Activated CD8-positive, alpha-beta memory T cell treated with anti-CD3 and anti-CD28 coated beads for 36 hours (primary cell): ENCODE data around the gene THOC6. TPM values are rescaled to one million over a fixed set of nuclear protein-coding genes. Genes with fewer than 3 reads are reported as not detected.

Source experiments
- CTCF ChIA-PET: fragments of 350-600 bp; sonication (Branson Sonifier 250); formaldehyde crosslinking; loops from one replicate; lab custom pipeline; 2021; ENCODE audit warnings: antibody characterized with exemption; lab: Charles Lee
- POLR2A ChIA-PET: fragments of 350-600 bp; sonication (Branson Sonifier 250); formaldehyde crosslinking; loops from one replicate; lab custom pipeline; 2021; ENCODE audit warnings: antibody characterized with exemption; lab: Charles Lee
- total RNA-seq, 2 experiments: library from RNA; stranded (reverse); gene quantifications; one replicate each; pipeline ENCODE4 v1.2.3, GENCODE V29; 2021

The THOC6 gene
- total RNA-seq, 2 experiments from 2014 or later = 54.7 to 56.8 TPM

DNA sequence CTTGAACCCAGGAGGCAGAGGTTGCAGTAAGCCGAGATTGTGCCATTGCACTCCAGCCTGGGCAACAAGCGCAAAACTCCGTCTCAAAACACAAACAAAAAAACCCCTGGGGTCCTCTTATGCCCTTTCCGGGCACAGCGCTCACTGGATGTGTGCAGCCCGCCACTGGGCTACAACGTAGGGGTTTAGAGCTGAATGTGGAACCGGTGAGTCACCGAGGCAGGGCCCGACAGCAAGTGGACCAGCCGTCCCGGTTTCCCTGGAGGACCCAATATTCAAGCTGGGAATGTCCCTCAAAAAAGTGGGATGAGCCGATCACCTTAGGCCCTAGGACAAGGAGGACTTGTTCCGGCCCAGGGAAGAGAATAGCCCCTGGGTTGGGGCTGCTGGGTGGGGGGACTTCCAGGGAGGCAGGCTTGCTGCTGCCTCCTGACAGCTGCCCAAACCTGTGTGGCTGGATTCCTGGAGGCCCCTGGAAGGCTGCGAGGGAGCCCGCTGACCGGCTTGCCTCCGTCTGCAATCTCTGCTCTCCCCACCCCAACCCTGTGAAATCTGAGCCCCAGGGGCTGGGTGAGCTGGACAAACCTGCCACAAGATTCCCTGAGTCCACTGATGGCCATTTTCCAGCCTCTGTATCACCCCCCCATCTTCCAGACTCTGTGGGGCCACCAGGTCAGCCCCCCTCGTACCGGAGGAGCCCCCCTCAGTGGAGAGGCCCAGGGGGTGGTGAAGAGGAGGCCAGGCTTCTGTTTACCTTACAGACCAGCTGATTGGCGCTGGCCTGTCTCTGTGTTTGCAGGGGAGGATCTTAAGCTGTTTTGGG, 14.1 kb upstream of the THOC6 start:
- POLR2A ChIA-PET = interaction anchor here (0.8 kb wide), 1 partner anchor 14 kb away, joined by 3 read pairs; no protein-coding TSS in a partner anchor
- CTCF ChIA-PET = interaction anchor here (0.7 to 7.2 kb wide), 2 partner anchors 20 to 60 kb away, joined by 3 to 73 read pairs; no protein-coding TSS in a partner anchor

DNA sequence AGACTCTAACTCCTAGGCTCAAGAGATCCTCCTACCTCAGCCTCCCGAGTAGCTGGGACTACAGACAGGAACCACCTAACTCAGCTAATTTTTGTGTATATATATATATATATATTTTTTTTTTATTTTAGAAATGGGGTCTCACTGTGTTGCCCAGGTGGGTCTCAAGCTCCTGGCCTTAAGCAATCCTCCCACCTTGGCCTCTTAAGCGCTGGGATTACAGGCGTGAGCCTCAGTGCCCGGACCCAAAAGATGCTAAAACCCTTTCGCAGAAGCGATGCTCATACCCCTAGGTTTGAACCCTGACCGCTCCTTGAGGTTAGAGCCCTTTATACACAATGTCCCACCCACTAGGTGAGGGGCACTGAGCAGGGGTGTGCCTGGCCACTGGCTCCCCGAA, 13.3 kb upstream of the THOC6 start:
- POLR2A ChIA-PET = no interaction called here
- CTCF ChIA-PET = interaction anchor here (2.2 to 7.2 kb wide), 2 partner anchors 11 to 19 kb away, joined by 6 to 73 read pairs; partner anchors contain the start of gene TNFRSF12A

DNA sequence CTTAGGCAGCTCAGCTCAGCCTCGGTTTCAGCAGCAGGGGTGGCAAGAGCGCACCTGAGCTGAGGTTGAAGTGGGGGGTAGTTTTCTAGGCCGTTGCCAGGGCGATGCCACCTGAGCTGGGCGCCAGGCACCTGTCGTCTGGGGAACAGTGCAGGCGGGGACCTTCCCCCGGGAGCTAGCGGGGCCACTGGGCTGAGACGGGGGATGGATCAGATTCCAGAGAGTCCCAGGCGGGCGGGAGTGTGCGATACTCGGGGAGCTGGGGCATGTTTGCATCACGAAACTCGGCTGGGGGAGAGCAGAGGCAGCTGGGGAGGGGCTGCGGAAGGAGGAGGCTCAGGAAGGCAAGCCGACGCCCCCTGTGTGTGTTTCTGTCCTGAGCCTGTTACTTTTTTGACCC, 11.6 kb upstream of the THOC6 start:
- ChIA-PET POLR2A (no interaction called here), CTCF (interaction anchor here (2.2 kb wide), 1 partner anchor 9 kb away, joined by 6 read pairs; the partner anchor contains the start of gene TNFRSF12A)

DNA sequence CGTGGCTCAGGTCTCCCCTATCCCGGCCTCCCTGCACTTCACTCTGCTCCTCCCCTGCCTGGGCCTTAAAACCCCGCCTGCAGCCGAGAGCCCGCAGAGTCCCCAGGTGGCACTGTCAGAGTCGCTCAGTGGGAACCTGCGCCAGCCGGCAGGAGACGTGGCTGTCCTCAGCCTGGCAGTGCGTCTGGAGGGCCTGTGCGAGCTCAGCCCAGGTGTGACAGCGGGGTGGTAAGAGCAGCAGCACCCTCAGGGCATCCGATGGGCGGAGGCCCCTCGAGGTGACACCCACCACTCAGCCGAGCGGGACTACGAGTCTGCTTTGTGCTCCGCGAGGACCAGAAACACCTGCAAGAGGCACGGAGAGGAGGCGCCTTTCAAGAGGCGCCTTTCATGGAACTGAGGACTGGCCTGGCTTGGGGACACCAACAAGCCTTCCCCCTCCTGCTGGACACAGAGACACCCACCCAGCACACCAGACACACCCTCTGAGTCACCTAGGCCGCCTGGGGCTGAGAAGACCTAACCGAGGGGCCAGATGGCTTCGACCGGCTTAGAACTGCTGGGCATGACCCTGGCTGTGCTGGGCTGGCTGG, 10.9 kb upstream of the THOC6 start, which contains the start of gene CLDN9:
Gene CLDN9 (plus strand): TSS at position 96 of the 593 bp plus-strand sequence. CDS start 440 bp downstream, at position 536.
- ChIA-PET CTCF (no interaction called here), POLR2A (no interaction called here)

DNA sequence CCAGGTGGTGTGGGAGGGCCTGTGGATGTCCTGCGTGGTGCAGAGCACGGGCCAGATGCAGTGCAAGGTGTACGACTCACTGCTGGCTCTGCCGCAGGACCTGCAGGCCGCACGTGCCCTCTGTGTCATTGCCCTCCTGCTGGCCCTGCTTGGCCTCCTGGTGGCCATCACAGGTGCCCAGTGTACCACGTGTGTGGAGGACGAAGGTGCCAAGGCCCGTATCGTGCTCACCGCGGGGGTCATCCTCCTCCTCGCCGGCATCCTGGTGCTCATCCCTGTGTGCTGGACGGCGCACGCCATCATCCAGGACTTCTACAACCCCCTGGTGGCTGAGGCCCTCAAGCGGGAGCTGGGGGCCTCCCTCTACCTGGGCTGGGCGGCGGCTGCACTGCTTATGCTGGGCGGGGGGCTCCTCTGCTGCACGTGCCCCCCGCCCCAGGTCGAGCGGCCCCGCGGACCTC, 10.3 kb upstream of the THOC6 start:
- CTCF ChIA-PET = interaction anchor here (0.6 kb wide), 1 partner anchor 11 kb away, joined by 4 read pairs; no protein-coding TSS in a partner anchor
- POLR2A ChIA-PET = no interaction called here

DNA sequence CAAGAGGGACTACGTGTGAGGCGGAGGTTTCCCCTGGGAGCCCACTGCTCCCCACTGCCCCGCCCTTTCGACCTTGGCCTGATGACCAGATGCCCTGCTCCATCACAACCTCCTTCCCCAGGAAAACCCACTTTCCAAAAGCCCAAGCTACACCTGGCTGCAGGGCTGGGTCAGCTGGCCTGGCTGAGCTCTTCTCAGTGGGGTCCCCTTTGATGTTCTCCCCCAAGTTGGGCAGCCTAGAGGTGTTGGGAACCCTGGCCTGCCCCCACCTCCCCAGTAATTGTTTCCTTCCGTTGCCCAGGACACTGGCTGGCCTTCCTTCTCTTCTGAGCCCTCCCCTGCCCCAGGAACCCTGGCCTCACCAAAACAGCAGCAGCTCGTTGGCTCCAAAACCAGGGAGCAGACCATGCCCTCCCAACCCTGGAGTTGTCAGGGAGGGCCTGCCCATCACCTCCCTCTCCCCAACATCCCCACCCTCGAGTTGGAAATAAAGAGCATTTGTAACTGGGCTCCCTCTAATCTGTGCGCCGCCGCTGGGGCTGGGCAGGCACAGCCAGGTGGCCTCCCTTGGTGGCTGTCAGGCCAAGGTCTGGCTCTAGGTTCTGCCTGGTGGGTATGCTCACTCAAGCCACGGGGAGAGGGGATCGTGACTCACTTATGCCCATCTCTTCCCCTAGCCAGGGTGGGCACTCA, 9.7 kb upstream of the THOC6 start:
- ChIA-PET POLR2A (no interaction called here), CTCF (interaction anchor here (0.6 to 1.4 kb wide), 2 partner anchors 10 to 11 kb away, joined by 3 to 4 read pairs; no protein-coding TSS in a partner anchor)

DNA sequence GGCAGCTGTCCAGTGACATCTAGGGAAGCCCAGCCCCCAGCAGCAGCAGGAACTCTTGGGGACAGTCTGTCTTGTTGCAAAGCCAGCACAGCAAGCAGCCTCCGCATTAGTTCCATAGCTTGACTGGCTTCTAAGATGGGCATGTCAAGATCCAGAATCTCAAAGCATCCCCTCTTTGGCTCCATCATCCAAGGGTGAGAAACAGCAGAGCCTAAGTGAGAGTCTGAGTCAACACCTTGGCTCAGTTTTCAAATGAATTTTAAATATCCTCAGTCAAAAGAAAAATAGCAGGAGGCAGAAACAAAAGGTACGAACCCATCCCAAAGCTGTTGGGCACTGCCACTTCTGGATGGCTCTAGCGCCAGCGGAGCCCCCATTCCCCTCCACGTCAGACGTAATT, 8.9 kb upstream of the THOC6 start:
- CTCF ChIA-PET = interaction anchor here (1.2 to 1.4 kb wide), 2 partner anchors 11 to 17 kb away, joined by 3 to 4 read pairs; no protein-coding TSS in a partner anchor
- POLR2A ChIA-PET = no interaction called here

DNA sequence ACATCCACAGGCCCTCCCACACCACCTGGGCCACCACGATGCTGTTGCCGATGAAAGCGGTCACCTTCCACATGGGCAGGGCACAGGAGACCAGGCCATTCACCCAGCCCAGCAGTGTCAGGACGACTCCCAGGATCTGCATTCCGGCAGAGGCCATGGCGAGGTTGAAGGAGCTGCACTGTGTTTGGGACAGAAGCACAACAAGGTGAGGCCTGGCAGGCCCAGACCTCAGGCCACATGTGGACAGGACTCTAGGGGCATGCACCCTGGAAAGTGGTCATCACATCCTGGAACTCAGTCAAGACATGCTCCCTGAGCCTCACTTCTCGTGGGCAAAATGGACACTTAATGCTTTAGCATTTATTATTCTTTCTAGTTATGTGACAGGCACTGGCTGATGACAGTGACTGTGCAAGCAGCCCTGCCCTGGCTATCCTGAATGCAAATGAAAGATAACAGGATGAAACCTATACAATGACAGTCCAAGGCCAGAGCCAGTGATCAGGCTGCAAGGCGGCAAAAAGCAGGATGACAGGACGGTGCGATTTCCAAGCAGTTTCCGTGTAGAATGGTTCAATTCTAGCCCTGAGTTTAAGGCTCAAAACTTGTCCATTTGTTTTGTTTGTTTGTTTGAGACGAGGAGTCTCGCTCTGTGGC, 7.8 kb upstream of the THOC6 start:
- CTCF ChIA-PET = interaction anchor here (1.2 kb wide), 1 partner anchor 16 kb away, joined by 4 read pairs; no protein-coding TSS in a partner anchor

DNA sequence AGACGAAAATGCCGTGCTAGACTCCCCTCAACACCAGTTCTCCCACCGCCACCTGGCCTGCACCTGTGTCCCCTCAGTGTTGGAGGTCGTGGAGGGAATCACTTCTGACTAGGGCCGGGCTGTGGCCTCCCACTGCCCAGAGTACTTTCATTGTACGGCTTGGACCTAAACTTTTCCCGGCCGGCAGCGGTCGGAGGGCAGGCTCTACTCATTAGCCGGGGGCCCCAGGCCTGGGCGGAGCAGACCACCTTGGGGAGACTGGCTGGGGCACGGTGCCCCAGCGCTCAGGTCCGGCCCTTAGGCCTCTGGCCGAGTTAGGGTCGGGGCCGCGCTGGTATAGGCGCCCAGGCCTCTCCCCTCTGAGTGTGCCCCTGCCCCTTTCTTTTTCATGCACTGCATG, 6.5 kb upstream of the THOC6 start:
- CTCF ChIA-PET = interaction anchor here (1.1 to 6.6 kb wide), 2 partner anchors 14 to 384 kb away, joined by 3 to 80 read pairs; partner anchors contain the start of gene ZNF174
- POLR2A ChIA-PET = no interaction called here

More for the DNA sequence above, 7.8 kb upstream of the THOC6 start:
- POLR2A ChIA-PET = no interaction called here

DNA sequence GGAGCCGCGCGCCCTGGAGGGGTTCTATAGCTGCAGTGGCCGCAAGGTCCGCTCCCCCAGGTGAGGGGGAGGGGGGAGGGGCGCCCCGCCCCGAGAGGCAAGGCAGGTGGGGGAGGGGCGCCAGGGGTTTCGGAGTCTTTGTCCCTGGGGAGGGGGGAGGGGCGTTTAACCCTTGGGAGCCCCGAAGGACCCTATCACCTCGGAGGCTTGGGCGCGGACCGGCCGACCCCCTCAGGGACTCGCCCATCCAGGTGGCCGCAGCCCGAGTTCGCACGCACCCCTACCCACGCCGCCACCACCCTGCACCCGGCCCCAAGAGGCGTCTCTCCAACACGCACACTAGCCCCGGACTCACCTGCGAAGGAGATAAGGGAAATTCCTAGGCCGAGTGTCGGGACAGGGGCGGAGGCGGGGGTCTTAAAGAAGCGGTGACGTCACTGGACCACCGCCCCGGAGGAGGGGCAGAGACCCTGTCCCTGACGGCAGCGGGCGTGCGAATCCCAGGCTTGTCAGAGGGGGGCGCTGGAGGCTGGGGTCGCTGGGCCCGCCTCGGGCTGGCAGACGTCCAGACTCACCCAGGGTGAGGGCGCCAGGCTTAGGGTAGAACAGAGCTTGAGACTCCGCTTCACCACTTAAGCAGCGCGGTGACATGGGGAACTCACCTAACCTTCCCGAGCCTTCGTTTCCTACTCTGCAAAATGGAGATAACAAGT, 5.9 kb upstream of the THOC6 start, which contains the start of gene CLDN6:
Gene CLDN6 (minus strand): TSS at position 390 of the 713 bp plus-strand sequence. CDS start 2,162 bp downstream, outside the sequence.
- ChIA-PET CTCF (interaction anchor here (0.6 to 6.6 kb wide), 3 partner anchors 13 to 383 kb away, joined by 3 to 80 read pairs (median 3); partner anchors contain the start of gene ZNF174), POLR2A (no interaction called here)

DNA sequence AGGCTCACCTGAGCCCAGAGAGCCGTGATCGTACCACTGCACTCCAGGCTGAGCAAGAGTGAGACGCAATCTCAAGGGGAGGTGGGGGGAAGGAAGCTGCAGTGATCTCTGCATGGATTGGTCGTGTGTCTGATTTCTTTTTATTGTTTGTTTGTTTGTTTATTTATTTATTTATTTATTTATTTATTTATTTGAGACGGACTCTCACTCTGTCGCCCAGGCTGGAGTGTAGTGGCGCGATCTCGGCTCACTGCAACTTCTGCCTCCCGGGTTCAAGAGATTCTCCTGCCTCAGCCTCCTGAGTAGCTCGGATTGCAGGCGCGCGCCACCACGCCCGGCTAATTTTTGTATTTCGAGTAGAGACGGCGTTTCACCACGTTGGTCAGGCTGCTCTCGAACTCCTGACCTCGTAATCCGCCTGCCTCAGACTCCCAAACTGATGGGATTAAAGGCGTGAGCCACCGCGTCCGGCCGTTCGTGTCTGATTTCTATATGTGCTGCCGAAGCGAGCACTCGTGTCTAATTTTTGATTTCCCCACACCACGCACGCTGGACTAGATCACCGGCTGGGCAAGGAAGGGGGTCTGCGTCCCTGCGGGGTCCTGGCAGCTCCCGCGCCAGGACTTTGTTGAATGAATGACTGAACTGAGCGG, 4.1 kb upstream of the THOC6 start:
- ChIA-PET POLR2A (interaction anchor here (1.3 to 1.5 kb wide), 4 partner anchors 10 to 110 kb away, joined by 3 to 6 read pairs (median 4); partner anchors contain the start of genes IL32 and PKMYT1), CTCF (interaction anchor here (1.0 to 6.6 kb wide), 7 partner anchors 8 to 110 kb away, joined by 3 to 80 read pairs (median 6); no protein-coding TSS in a partner anchor)

DNA sequence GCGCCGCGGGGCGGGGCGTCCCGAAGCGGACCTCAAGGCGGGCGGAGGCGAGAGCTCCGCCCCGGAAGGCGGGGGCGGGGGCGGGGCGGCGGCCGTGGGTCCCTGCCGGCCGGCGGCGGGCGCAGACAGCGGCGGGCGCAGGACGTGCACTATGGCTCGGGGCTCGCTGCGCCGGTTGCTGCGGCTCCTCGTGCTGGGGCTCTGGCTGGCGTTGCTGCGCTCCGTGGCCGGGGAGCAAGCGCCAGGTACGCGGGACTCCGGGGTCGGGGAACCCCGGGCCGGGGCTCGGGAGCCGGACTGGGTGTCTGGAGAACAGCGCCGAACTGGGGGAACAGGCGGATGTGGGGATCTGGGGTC, 3.6 kb upstream of the THOC6 start, which contains the start of gene TNFRSF12A:
Gene TNFRSF12A (plus strand): TSS at position 122 of the 357 bp plus-strand sequence. CDS start 30 bp downstream, at position 152.
- ChIA-PET POLR2A (interaction anchor here (0.6 to 1.5 kb wide), 6 partner anchors 9 to 109 kb away, joined by 3 to 7 read pairs (median 4); partner anchors contain the start of genes IL32 and PKMYT1), CTCF (interaction anchor here (1.5 to 6.6 kb wide), 5 partner anchors 9 to 50 kb away, joined by 4 to 80 read pairs (median 7); no protein-coding TSS in a partner anchor)

DNA sequence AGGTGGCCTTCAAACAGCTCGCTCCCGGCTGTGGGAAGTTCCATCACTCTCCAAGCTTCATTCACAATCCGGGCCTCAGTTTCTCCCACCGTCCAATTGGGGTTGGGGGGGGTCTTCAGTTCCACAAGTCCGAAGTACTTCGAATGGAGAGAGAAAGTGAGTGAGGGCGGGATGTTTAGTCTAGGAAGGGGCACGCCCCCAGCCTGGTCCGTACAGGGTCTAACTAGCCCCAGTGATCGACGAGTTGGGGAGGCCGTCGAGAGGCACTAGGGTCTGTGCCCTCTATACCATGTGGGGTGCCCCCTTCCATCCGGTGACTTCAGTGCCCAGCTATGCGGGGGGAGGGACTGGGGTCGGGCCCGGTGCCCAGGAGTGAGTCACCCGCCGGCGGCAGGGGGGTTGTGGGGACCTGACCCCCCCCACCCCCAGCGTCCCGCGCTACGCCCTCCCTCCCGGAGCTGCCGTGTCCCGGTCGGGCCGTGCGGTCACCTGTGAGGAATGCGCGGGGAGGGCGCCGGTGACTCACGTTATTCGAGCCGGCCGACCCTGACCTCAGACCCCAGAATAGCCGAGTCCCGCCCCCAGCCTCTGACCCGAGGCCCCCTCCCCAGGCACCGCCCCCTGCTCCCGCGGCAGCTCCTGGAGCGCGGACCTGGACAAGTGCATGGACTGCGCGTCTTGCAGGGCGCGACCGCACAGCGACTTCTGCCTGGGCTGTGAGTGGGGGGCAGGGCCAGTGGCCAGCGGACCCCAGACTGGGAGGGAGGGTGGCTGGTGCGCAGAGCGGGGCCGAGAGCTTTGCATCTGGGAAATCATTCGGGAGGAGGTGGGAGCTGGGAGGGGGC, 3.0 kb upstream of the THOC6 start:
- POLR2A ChIA-PET = interaction anchor here (0.6 to 1.5 kb wide), 6 partner anchors 9 to 109 kb away, joined by 3 to 7 read pairs (median 4); partner anchors contain the start of genes IL32 and PKMYT1
- CTCF ChIA-PET = interaction anchor here (0.5 to 6.6 kb wide), 7 partner anchors 9 to 87 kb away, joined by 3 to 80 read pairs (median 7); no protein-coding TSS in a partner anchor

DNA sequence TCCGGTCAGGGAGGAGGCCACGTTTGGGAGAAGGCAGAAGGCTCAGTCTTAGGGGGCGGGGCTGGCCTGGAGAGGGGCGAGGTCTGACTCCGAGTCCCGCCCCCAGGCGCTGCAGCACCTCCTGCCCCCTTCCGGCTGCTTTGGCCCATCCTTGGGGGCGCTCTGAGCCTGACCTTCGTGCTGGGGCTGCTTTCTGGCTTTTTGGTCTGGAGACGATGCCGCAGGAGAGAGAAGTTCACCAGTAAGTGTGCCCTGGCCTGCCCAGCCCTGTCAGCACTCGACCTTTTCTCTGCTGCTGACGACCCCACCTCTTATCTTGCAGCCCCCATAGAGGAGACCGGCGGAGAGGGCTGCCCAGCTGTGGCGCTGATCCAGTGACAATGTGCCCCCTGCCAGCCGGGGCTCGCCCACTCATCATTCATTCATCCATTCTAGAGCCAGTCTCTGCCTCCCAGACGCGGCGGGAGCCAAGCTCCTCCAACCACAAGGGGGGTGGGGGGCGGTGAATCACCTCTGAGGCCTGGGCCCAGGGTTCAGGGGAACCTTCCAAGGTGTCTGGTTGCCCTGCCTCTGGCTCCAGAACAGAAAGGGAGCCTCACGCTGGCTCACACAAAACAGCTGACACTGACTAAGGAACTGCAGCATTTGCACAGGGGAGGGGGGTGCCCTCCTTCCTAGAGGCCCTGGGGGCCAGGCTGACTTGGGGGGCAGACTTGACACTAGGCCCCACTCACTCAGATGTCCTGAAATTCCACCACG, 2.2 kb upstream of the THOC6 start:
- ChIA-PET CTCF (interaction anchor here (0.5 to 6.6 kb wide), 9 partner anchors 10 to 107 kb away, joined by 3 to 80 read pairs (median 6); no protein-coding TSS in a partner anchor), POLR2A (interaction anchor here (0.7 to 1.1 kb wide), 2 partner anchors 10 to 18 kb away, joined by 3 to 7 read pairs; no protein-coding TSS in a partner anchor)
